Kidney (tissue), 14 donors: ENCODE data around the gene NKPD1. TPM values are rescaled to one million over a fixed set of nuclear protein-coding genes. Genes with fewer than 3 reads are reported as not detected.

Source experiments
- DNase-seq, 5 donors: peaks; one replicate each; pipeline ENCODE4 v3.0.0-alpha.2; 2013 to 2020
- FAIRE-seq: peaks from 2 replicates; lab custom pipeline; 2012; peaks lifted over from hg19 to GRCh38; lab: Jason Lieb, UNC
- H3K27ac ChIP-seq, 2 donors: one replicate each; pipeline ENCODE4 v1.7.0; 2013; ENCODE audit warnings: low read depth in 2 of 2, low read length in 2 of 2, inconsistent platforms in 1 of 2
- H3K27me3 ChIP-seq: one replicate; pipeline ENCODE4 v1.7.1; 2013; ENCODE audit warnings: low read length, inconsistent platforms; ENCODE audit not compliant: control insufficient read depth, insufficient read depth
- H3K36me3 ChIP-seq, 3 donors: one replicate each; pipeline versions ENCODE4 v1.7.0 to v1.7.1; 2013; ENCODE audit warnings: low read length in 3 of 3, control low read depth in 1 of 3, inconsistent platforms in 1 of 3; ENCODE audit not compliant: insufficient read depth in 3 of 3, control insufficient read depth in 2 of 3
- H3K4me1 ChIP-seq, 3 donors: one replicate each; pipeline versions ENCODE4 v1.7.0 to v1.7.1; 2013; ENCODE audit warnings: low read length in 3 of 3, inconsistent platforms in 1 of 3, low read depth in 1 of 3; ENCODE audit not compliant: control insufficient read depth in 2 of 3, insufficient read depth in 2 of 3
- H3K4me3 ChIP-seq, 3 donors: one replicate each; pipeline versions ENCODE4 v1.7.0 to v1.8.1; 2013; ENCODE audit warnings: low read length in 3 of 3, control low read depth in 1 of 3, inconsistent platforms in 1 of 3
- H3K9ac ChIP-seq, 3 donors: one replicate each; pipeline versions ENCODE4 v1.7.0 to v1.7.1; 2013; ENCODE audit warnings: low read length in 3 of 3, control low read depth in 1 of 3, inconsistent platforms in 1 of 3
- H3K9me3 ChIP-seq, 3 donors: one replicate each; pipeline versions ENCODE4 v1.7.0 to v1.7.1; 2013; ENCODE audit warnings: low read length in 3 of 3, control low read depth in 1 of 3, inconsistent platforms in 1 of 3; ENCODE audit not compliant: control insufficient read depth in 2 of 3, insufficient read depth in 1 of 3
- intact Hi-C: fragments of 100-400 bp; cut with DNase I; formaldehyde crosslinking; loops from one replicate; pipeline ENCODE4 v1.11.1; 2022
- polyA plus RNA-seq: library from polyadenylated mRNA; stranded (reverse); fragments of 350-450 nt; fragmentation: Illumina TruSeq; extraction: RNeasy Lipid Tissue Mini Kit (QIAGEN cat#74804); gene quantifications from one replicate; pipeline ENCODE4 v1.2.3, GENCODE V29; 2014; ENCODE audit warnings: low read depth, low replicate concordance; ENCODE audit not compliant: insufficient read depth
- total RNA-seq: library from RNA; stranded (reverse); fragmentation: NEBNext Ultra II Directional; extraction: Animal tissue kit (Norgen Biotek cat#: 25700); gene quantifications from one replicate; pipeline ENCODE4 v1.2.1, GENCODE V29; 2021
- TF ChIP-seq, protein P1 (sequence below): IDR thresholded peaks from 3 replicates; pipeline ENCODE4 v1.5.1; 2012; ENCODE audit warnings: mild to moderate bottlenecking, moderate library complexity, borderline replicate concordance; ENCODE audit not compliant: insufficient read depth; ENCODE audit errors: extremely low read depth
- donor health status: control.
- donor health status: control.
- donor health status: control.
- donor health status: control.
- donor health status: control.
- donor health status: DM: yes; HTN: yes; CAD: no.
- donor health status: Normal renal cell carcinoma (clear cell type).

NKPD1 gene
- total and polyA plus RNA-seq, 2 donors from 2014 or later, result 0.09 TPM; not detected in 1

DNA sequence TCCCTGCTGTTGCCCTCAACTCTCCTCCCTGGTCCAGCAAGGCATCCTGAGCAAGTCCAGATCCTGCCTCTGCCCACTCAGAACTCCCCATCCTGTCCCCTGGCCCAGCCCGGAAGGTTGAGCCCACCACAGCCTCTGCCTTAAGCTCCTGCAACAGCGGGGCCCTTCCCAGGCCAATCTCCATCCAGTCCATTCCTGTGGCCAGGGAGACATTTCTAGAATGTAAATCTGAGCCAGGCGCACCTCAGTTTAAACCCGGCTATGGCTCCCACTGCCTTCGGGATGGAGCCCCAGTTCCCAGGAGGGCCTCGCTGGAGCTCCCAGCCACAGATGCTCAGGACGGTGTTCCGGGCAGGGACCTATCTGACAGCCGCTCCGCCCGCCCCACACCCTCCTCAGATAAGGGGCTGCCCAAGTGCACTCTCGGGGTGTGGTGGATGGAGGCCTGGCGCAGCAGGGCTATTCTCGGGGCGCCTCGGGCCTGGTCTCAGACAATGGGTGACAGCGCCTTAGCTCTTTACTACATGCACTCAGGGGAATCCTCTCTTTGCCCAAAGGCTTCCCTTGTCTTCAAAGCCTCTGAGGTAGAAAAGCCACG lies 11.9 kb upstream of the NKPD1 start:
- H3K9me3 ChIP-seq, result no peaks in the 10 kb centered on the region
- H3K4me1 ChIP-seq, result peaks cover 0 to 12% (median 4%) of the 10 kb centered on the region in 3 donors
- H3K27ac ChIP-seq, result no peak overlapping the region
- H3K4me3 ChIP-seq, result no peak overlapping the region
- peaks cover 0 to 3% (median 0%) of the 10 kb centered on the region in 3 donors for H3K36me3 ChIP-seq
- H3K9ac ChIP-seq, result no peak overlapping the region
- TF ChIP-seq, protein P1, sequence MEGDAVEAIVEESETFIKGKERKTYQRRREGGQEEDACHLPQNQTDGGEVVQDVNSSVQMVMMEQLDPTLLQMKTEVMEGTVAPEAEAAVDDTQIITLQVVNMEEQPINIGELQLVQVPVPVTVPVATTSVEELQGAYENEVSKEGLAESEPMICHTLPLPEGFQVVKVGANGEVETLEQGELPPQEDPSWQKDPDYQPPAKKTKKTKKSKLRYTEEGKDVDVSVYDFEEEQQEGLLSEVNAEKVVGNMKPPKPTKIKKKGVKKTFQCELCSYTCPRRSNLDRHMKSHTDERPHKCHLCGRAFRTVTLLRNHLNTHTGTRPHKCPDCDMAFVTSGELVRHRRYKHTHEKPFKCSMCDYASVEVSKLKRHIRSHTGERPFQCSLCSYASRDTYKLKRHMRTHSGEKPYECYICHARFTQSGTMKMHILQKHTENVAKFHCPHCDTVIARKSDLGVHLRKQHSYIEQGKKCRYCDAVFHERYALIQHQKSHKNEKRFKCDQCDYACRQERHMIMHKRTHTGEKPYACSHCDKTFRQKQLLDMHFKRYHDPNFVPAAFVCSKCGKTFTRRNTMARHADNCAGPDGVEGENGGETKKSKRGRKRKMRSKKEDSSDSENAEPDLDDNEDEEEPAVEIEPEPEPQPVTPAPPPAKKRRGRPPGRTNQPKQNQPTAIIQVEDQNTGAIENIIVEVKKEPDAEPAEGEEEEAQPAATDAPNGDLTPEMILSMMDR, result no peak
- DNase-seq (peak in 1 of 5 donors; percentile 73), FAIRE-seq (no peak)
- intact Hi-C loops, result no loop called here
- H3K27me3 ChIP-seq, result no peaks in the 10 kb centered on the region

DNA sequence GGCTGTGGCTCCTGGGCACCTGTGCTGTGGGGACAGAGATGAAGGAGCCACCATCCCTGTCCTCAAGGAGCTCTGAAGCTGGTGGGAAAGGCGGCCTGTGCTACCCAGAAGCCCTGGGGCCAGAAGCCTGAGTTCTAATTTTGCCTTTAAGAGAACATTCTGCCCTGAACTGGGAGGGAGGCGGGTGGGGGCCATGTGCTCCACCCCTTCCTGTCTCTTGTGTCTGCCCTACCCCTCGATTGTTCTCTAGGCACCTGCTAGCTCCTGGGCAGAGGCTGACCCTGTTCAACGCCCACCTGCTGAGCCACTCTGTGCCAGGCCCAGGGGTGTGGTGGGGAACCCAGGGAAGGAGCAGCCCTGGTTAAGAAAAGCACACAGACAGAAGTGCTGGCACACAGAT lies 11.4 kb upstream of the NKPD1 start:
- H3K36me3 ChIP-seq, result peaks cover 0 to 3% (median 0%) of the 10 kb centered on the region in 3 donors
- no peak overlapping the region for H3K4me3 ChIP-seq
- H3K9me3 ChIP-seq, result no peaks in the 10 kb centered on the region
- intact Hi-C loops, result no loop called here
- TF ChIP-seq, protein P1, result no peak
- H3K27ac ChIP-seq, result no peak overlapping the region
- no peaks in the 10 kb centered on the region for H3K27me3 ChIP-seq
- DNase-seq (no peak), FAIRE-seq (no peak)
- peaks cover 0 to 7% (median 0%) of the 10 kb centered on the region in 3 donors for H3K4me1 ChIP-seq
- H3K9ac ChIP-seq, result no peak overlapping the region

DNA sequence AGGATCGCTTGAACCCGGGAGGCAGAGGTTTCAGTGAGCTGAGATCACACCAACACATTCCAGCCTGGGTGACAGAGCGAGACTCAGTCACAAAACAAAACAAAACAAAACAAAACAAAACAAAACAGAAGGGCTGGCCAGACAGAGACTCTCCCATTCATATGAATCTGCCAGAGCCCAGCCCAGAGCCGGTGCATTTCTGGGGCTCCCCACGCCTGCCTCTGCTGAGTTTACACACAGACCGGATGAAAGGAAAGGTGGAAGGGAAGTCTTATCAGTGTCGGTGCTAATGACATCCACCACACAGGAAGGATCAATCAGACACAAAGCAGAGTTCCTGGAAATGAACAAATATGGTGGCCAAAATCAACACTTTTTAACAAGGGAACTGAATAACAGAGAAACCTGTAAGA lies 10.4 kb upstream of the NKPD1 start:
- TF ChIP-seq, protein P1, result no peak
- peaks cover 0 to 3% (median 0%) of the 10 kb centered on the region in 3 donors for H3K36me3 ChIP-seq
- intact Hi-C loops, result no loop called here
- H3K4me1 ChIP-seq, result peaks cover 0 to 7% (median 0%) of the 10 kb centered on the region in 3 donors
- no peak overlapping the region for H3K9ac ChIP-seq
- H3K4me3 ChIP-seq, result no peak overlapping the region
- no peaks in the 10 kb centered on the region for H3K9me3 ChIP-seq
- no peaks in the 10 kb centered on the region for H3K27me3 ChIP-seq
- H3K27ac ChIP-seq, result no peak overlapping the region
- FAIRE-seq (no peak), DNase-seq (no peak)
